Occipital lobe (tissue), 2 donors: ENCODE data around the gene ZNF441. TPM values are rescaled to one million over a fixed set of nuclear protein-coding genes. Genes with fewer than 3 reads are reported as not detected.
"Not testable (repeated sequence)": the region's sequence is repeated elsewhere in the genome, so short reads cannot be mapped to it uniquely, and the experiment has no call there.

Experiments
- DNase-seq: peaks from one replicate; lab custom pipeline; 2025; lab: John Stamatoyannopoulos, UW
- total RNA-seq: library from RNA; depleted of rRNA; stranded (reverse); fragments of >200 nt; gene quantifications from one replicate; pipeline ENCODE4 v1.2.3, GENCODE V29; 2014

ZNF441 gene
- total RNA-seq, 1 donor from 2014 or later = 70.2 TPM

DNA sequence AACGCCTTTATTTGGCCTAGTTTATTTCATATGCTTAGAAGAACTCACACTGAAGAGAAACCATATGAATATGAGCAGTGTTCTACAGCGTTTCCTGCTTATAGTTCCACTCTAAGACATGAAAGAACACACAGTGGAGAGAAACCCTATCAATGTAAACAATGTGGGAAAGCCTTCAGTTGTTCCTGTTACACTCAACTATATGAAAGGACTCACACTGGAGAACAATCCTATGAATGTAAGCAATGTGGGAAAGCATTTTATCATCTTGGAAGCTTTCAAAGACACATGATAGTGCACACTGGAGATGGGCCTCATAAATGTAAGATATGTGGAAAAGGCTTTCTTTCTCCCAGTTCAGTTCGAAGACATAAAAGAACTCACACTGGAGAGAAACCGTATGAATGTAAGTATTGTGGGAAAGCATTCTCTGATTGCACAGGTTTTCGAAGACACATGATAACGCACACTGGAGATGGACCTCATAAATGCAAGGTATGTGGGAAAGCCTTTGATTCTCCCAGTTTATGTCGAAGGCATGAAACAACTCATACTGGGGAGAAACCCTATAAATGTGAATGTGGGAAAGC lies 13.7 kb downstream of the ZNF441 start:
- DNase-seq = no peak

DNA sequence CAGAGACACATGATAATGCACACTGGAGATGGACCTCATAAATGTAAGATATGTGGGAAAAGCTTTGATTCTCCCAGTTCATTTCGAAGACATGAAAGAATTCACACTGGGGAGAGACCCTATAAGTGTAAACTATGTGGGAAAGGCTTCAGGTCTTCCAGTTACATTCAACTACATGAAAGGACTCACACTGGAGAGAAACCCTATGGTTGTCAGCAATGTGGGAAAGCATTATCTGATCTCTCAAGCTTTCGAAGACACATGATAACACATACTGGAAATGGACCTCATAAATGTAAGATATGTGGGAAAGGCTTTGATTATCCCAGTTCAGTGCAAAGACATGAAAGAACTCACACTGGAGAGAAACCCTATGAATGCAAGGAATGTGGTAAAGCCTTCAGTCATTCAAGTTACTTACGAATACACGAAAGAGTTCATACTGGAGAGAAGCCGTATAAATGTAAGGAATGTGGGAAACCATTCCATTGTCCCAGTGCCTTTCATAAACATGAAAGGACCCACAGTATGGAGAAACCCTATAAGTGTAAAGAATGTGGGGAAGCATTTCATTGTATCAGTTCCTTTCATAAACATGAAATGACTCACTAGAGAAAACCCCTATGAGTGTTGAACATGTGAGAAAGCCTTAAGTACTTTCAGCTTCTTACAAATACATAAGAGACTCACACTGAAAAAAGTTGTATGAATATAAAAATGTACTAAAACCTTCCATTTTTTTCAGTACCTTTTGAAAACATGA lies 14.7 kb downstream of the ZNF441 start:
- DNase-seq = no peak

DNA sequence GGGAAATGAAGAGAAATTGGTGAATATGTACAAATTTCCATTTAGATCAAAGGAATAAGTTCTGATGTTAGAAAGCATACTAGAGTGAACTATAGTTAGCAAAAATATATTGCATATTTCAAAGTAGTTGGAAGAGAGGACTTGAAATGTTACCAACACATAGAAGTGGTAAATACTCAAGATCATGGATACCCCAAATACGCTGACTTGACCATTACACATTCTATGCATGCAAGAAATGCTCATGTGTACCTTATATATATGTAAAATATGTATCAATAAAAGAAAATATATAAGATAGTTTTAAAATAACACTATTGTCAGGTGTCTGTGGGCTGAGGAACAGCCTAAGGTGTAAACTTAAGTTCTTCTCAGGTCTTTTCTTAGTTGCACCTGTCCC lies 17.0 kb downstream of the ZNF441 start:
- DNase-seq = no peak

DNA sequence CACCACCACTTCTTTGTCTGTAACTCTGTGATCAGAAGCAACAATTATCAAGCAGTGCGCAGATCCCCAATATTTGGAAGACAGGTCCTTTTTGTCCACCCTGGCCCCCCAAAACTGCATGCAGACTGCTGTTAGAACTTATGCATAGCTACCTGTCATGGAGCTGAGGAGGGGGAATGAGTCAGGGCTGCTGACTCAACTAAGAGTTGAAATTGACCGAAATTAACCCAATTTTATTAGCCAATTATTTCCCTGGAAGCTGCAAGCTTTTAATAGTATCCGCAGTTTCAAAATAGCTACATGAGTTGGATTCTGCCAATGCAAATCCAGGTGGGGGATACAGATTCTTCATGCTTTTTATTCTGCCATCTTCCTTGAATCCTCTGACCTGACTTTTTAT lies 17.6 kb downstream of the ZNF441 start:
- no peak for DNase-seq

DNA sequence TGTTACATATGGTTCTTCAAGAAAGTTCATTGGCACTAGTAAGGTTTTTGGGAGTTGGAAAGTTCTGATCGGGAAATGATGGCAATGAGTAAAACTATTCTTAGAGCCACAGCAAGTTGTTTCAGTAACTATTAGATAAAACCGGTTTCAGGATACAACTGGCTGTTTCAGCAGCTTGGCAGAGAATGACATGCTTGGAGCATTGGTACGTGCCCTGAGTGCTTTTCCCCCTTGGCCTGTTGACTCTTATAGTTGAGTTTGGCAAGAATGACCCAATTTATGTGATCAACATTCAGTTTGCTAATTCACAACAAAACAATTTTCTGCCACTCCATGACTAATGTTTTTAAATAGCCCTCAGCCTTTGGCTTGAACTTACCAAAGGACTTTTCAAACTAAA lies 20.7 kb downstream of the ZNF441 start:
- DNase-seq = no peak

DNA sequence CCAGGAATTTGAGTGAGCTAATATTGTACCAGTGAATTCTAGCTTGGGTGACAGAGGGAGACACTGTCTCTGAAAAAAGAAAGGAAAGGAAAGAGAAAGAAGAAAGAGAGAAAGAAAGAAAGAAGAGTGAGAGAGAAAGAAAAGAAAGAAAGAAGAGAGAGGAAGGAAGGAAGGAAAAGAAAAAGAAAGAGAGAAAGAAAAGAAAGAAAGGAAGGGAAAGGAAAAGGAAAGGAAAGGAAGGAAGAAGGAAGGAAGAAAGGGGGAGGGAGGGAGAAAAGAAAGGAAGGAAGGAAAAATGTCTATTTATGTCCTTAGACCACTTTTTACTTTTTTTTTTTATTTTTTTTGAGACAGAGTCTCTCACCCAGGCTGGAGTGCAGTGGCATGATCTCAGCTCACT lies 26.1 kb downstream of the ZNF441 start:
- no peak for DNase-seq

DNA sequence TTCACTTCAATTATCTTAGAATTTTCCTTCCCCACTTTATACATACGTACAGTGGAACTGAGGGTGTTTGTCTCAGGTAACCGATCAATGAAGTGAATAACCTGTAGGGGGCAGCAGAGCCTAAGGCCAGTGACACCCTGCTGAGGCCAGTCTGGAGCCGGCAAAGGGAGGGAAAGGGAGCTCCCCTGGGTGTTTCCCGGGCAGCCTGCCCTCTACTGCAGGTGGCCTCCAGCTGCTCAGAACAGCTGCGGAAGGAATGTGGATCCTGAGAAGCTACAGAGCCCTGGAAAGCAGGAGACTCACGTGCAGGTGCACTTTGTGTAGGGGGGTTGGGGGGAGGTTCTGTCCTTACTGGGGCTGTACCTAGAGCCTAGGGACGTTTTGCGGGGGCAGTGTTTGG lies 30.7 kb downstream of the ZNF441 start:
- DNase-seq = peak; percentile 63

DNA sequence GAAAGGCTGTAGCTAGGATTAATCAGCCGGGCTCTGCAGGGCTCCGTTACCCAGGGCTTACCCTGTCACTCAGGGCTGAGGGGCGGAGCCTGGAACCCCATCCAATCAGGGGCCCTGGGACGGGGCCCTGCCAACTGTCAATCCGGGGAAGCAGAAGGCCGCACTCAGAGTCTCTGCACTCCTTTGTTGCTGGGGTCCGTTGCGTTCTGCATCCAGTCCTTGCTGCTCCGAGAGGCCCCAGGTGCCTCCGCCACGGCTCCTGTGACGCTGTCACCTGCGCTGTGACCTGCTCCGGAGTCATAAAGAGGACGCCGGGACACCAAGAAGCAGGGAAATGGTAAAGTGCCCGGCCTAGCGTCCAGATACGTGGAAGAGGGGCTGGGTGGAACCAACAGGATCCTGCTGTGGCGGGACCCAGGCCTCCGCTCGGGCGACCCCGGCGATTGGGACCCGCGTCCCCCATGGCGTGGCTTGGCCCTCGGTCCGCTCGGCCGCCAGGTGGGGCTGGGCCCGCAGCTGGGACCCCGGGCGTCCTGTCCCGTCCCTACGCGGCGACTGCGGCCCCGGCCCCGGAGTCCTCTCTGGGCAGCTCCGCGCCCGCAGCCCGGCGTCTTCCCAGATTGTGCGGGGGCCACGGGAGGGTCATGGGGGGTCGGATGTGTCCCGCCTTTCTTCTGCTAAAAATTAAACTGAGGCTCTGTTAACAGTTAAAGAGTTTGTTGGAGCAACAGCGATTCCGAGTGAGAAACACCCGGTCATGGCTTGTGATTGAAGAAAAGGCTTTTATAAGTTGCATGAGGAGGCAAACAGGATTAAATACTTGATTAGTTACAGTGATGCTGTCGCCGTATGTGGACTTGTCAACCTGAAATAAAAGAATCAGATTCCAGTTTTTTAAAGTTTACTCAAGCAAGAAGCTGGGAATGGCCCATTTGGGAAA lies 31.9 kb downstream of the ZNF441 start, which contains the start of gene ZNF491:
ZNF491 (plus strand) TSS at position 133 of the 940 bp plus-strand sequence. CDS start 7,431 bp downstream, outside the sequence.
- peak; percentile 88 for DNase-seq

DNA sequence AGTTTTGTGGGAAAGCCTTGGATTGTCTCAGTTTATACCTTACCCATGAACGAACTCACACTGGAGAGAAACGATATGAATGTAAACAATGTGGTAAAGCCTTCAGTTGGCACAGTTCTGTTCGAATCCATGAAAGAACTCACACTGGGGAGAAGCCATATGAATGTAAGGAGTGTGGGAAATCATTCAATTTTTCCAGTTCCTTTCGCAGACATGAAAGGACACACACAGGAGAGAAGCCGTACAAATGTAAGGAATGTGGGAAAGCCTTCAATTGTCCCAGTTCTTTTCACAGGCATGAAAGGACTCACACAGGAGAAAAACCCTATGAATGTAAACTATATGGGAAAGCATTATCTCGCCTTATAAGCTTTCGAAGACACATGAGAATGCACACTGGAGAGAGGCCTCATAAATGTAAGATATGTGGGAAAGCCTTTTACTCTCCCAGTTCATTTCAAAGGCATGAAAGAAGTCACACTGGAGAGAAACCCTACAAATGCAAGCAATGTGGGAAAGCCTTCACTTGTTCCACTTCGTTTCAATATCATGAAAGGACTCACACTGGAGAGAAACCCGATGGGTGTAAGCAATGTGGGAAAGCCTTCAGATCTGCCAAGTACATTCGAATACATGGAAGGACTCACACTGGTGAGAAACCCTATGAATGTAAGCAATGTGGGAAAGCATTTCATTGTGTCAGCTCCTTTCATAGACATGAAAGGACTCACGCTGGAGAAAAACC lies 39.7 kb downstream of the ZNF441 start:
- DNase-seq = no peak

DNA sequence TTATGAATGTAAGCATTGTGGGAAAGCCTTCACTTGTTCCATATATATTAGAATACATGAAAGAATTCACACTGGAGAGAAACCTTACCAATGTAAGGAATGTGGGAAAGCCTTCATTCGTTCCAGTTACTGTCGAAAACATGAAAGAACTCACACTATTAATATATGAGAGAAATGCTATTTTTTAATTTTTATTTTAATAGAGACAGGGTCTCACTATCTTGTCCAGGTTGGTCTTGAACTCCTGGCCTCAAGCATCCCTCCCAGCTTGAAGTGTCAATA lies 40.2 kb downstream of the ZNF441 start:
- DNase-seq = no peak

DNA sequence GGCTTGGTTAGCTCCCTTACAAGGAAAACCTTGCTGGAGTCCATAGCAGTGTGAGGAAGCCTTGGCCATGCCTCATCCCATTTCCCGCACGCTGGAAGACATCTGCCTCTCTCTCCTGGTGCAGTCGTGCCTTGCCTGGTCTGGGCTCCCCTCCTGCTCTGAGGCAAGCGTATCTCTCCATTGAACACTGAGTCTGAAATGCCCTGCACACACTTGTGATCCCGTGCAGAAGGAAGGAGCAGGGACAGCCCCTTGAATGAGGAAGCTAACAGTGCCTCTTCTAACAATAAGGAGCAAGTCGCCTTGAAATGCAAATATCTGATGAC lies 46.9 kb downstream of the ZNF441 start:
- no peak for DNase-seq

DNA sequence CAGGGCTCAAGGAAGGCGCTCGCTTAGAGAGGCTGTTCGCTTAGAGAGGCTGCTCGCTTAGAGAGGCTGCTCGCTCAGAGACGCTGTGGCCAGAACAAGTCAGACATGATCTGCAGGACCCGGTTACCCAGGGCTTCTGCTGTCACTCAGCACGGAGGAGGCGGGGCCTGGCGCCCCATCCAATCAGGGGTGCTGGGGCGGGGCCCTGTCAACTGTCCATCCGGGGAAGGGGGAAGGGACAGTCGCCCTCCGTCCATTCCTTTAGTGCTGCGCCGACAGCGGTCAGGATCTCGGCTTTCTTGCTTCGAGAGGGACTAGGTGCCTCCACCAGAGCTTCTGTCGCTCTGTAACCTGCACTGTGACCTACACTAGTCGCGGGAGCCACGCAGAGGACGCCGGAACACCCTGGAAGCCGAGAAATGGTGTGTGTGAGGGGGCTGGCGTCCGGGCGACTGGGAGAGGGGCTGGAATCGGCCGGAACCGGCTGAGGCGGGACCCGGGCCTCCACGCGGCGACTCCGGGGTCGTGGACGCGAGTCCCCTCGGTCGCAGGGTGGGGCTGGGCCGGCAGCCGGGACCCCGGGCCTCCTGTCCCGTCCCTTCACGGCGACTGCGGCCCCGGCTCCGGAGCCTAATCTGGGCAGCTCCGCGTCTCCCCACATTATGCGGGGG lies 47.4 kb downstream of the ZNF441 start, which contains the start of gene ZNF440:
ZNF440 (plus strand) TSS at position 245 of the 671 bp plus-strand sequence; CDS start at position 420, 175 bp downstream.
- DNase-seq = peak; percentile 98

DNA sequence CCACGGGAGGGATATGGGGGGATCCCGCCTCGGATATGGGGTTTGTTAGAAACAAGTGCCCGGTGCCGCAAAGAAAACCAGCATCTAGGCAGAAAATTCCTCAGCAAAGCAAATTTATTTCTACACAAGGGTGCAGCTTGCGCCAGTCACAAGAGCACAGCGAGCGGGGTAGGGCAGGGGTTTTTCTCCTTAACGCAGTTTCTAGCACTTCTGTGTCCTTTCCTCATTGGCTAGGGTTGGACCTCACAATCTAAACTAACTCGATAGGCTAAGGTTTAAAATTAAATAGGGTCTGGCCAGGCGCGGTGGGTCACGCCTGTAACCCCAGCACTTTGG lies 47.9 kb downstream of the ZNF441 start:
- DNase-seq = no peak

DNA sequence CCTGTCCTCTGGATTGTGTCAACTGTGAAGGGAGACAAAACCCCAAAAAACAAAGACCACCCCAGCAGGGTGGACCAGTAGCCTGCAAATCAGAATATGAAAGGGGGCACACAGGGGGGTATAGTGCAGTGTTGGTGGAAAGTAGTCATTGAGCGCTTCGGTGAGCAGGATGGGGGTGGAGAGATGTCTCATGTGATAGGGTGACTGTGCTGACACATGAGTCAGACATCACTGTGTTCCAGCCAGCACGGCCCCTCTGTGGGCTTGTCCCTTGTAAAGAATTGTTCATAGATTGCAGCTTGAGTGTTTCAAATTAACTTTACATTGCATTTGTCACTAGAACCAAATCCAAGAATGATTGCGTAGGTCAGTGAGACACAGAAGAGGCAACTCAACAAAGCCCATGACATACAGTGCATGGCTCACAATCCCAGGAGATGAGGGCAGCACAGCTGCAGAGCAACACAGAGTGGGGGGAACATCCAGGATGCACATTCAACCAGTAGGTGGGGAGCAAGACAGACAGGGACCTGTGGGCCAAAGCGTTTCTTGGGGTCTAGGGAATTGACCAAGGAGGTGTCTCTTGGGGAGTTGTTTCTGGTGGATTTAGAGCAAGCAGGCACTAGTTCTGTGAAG lies 54.8 kb downstream of the ZNF441 start:
- no peak for DNase-seq

DNA sequence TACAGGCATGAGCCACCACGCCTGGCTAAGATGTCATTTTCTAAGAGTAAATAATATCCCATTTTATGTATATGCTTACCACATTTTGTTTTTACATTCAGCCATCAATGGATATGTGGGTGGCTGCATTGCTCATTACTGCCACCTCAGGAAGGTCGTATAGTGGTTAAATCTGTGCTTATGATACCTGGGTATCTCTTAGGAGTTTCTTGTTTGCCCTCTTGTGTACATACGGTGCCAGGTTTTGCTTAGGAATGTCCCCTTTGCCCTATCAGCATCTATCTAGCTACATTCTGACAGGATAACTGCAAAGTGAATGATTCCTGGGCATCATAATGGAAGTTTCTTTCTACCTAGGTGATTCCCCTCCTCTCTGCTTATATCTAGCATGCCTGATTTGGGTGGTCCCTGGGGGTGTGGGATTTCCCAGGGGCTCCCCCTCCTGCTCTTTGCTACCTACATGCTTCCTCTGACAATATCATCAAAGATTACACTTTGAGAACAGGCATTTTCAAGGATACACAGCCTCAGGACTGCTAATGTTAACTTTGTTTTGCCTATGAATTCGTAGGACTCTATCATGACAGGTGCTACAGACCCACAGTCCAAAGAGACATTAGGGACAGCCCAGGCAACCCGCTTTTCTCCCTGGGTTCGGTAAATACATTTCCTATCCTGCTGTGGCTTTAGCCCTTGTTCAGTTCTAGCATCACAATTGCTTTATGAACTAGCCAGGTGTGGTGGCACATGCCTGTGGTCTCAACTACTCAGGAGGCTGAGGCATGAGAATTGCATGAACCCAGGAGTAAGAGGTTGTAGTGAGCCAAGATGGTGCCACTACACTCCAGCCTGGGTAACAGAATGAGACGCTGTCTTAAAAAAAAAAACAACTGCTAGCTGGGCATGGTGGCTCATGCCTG lies 62.4 kb downstream of the ZNF441 start:
- not testable (repeated sequence) for DNase-seq

DNA sequence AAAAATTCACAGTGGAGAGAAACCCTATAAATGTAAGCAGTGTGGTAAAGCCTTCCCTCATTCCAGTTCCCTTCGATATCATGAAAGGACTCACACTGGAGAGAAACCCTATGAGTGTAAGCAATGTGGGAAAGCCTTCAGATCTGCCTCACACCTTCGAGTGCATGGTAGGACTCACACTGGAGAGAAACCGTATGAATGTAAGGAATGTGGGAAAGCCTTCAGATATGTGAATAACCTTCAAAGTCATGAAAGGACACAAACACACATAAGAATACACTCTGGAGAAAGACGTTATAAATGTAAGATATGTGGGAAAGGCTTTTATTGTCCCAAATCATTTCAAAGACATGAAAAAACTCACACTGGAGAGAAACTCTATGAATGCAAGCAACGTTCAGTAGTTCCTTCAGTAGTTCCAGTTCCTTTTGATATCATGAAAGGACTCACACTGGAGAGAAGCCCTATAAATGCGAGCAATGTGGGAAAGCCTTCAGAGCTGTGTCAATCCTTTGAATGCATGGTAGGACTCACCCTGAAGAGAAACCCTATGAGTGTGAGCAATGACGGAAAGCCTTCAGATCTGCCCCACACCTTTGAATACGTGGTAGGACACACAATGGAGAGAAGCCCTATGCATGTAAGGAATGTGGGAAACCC lies 65.6 kb downstream of the ZNF441 start:
- DNase-seq = no peak

DNA sequence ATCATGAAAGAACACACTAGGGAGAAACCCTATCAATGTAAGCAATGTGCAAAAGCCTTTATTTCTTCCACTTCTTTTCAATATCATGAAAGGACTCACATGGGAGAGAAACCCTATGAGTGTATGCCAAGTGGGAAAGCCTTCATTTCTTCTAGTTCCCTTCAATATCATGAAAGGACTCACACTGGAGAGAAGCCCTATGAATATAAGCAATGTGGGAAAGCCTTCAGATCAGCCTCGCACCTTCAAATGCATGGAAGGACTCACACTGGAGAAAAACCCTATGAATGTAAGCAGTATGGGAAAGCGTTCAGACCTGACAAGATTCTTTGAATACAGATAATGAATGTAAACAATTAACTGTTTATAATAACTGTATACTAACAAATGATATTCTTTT lies 66.7 kb downstream of the ZNF441 start:
- DNase-seq = no peak
